ENCODE results near the gene DNASE1L2. TPM values are rescaled to one million over a fixed set of nuclear protein-coding genes. Genes with fewer than 3 reads are reported as not detected.

DNASE1L2 gene
- total and polyA plus RNA-seq, 2 donors (not counting 3 experiments of a cell fraction or from before 2014, with no cell fraction given), result 0.57 to 1.2 TPM

DNA sequence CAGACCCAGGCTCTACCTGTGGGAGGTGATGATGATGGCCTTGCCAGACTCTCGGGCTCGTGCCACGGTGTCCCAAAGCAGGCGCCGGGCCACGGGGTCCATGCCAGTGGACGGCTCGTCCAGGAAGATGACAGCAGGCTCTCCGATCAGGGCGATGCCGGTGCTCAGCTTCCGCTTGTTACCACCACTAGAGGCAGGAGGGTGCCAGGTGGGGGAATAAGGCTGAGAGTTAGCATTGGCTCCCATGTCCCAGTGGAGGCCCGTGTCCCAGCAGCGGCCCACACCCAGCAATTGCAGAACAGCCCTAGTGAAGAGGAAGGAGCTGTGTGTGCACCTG is 42.0 kb downstream of the DNASE1L2 start:
- FAIRE-seq (no peak), DNase-seq (ENCODE audit: low read depth, low spot score) (no peak)
- Histone ChIP-seq H3K4me2 (ENCODE audit: insufficient read depth, low read length) (no peak overlapping the region), H3K27me3 (ENCODE audit: control insufficient read depth in 2 of 2, insufficient read depth in 2 of 2, low read length in 2 of 2) (no peaks in the 10 kb centered on the region), H3K36me3 (ENCODE audit: control insufficient read depth in 2 of 2, extremely low read depth in 1 of 2, insufficient read depth in 2 of 2, low read length in 2 of 2) (peaks cover 0 to 6% of the 10 kb centered on the region in 2 experiments), H4K20me1 (replicated peaks; ENCODE audit: control insufficient read depth, extremely low read depth, insufficient read depth, low read length) (no peaks in the 10 kb centered on the region), H3K9ac (replicated peaks; ENCODE audit: extremely low read depth, insufficient read depth, low read length) (no peak overlapping the region), H2AFZ (ENCODE audit: low read depth, low read length) (no peak overlapping the region), H3K9me3 (replicated peaks; ENCODE audit: control insufficient read depth, insufficient read depth, low read length) (no peaks in the 10 kb centered on the region), H3K79me2 (ENCODE audit: control insufficient read depth, insufficient read depth, low read length) (no peaks in the 10 kb centered on the region), H3K27ac (ENCODE audit: insufficient read depth, low read depth, low read length) (no peak overlapping the region), H3K4me3 (replicated peaks in 1 of 3; ENCODE audit: insufficient read depth in 1 of 3, low read depth in 1 of 3, low read length in 3 of 3) (no peak overlapping the region), H3K4me1 (ENCODE audit: control insufficient read depth, extremely low read depth, insufficient read depth, low read length) (no peaks in the 10 kb centered on the region), H3K9me1 (replicated peaks; ENCODE audit: control insufficient read depth, extremely low read depth, insufficient read depth, low read length) (no peaks in the 10 kb centered on the region)
- dilution Hi-C loops (cut with MboI; ENCODE audit: extremely low pct_ligation_motif_present, low sequenced_read_pairs), result no loop called here
- intact Hi-C loops (cut with micrococcal nuclease), result no loop called here
- CTCF ChIA-PET, result no interaction called here
- POLR2A ChIA-PET, result no interaction called here
- BruUV-seq (replicated peaks), result no TSS peak
- TF ChIP-seq FOS (IDR thresholded peaks at IDR 0.05; ENCODE audit: borderline replicate concordance, insufficient read depth, low read length) (no peak), POLR2A (IDR thresholded peaks at IDR 0.05; ENCODE audit: low read depth, low read length) (no peak), GATA2 (IDR thresholded peaks at IDR 0.05; ENCODE audit: insufficient read depth, insufficient read length, low read depth, low read length) (no peak), EZH2 (IDR thresholded peaks at IDR 0.05; ENCODE audit: borderline replicate concordance, low read depth, low read length, severe bottlenecking) (no peak), POLR2AphosphoS5 (IDR thresholded peaks at IDR 0.05; ENCODE audit: insufficient read depth, low read depth, low read length) (no peak)

GRCh38 chr16:2278956-2279800 is 42.9 kb downstream of the DNASE1L2 start:
- intact Hi-C loops (cut with micrococcal nuclease) (no loop called here), dilution Hi-C loops (cut with MboI; ENCODE audit: extremely low pct_ligation_motif_present, low sequenced_read_pairs) (no loop called here)
- H3K9me3 ChIP-seq (replicated peaks; ENCODE audit: control insufficient read depth, insufficient read depth, low read length), result no peaks in the 10 kb centered on the region
- no peak for DNase-seq (ENCODE audit: low read depth, low spot score)
- H3K4me1 ChIP-seq (ENCODE audit: control insufficient read depth, extremely low read depth, insufficient read depth, low read length), result no peaks in the 10 kb centered on the region
- no peaks in the 10 kb centered on the region for H3K9me1 ChIP-seq (replicated peaks; ENCODE audit: control insufficient read depth, extremely low read depth, insufficient read depth, low read length)
- H4K20me1 ChIP-seq (replicated peaks; ENCODE audit: control insufficient read depth, extremely low read depth, insufficient read depth, low read length), result no peaks in the 10 kb centered on the region
- no peak overlapping the region for H3K27ac ChIP-seq (ENCODE audit: insufficient read depth, low read depth, low read length)
- H3K9ac ChIP-seq (replicated peaks; ENCODE audit: extremely low read depth, insufficient read depth, low read length), result no peak overlapping the region
- no peak overlapping the region for H3K4me3 ChIP-seq (replicated peaks in 1 of 3; ENCODE audit: insufficient read depth in 1 of 3, low read depth in 1 of 3, low read length in 3 of 3)
- POLR2A ChIA-PET, result no interaction called here
- peaks cover 0 to 4% of the 10 kb centered on the region in 2 experiments for H3K36me3 ChIP-seq (ENCODE audit: control insufficient read depth in 2 of 2, extremely low read depth in 1 of 2, insufficient read depth in 2 of 2, low read length in 2 of 2)
- BruUV-seq (replicated peaks), result no TSS peak
- CTCF ChIA-PET, result interaction anchor here (0.7 to 1.1 kb wide), 2 partner anchors 11 to 79 kb away, joined by 3 to 5 read pairs; no protein-coding TSS in a partner anchor
- TF ChIP-seq, protein P1, sequence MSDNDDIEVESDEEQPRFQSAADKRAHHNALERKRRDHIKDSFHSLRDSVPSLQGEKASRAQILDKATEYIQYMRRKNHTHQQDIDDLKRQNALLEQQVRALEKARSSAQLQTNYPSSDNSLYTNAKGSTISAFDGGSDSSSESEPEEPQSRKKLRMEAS (IDR thresholded peaks at IDR 0.05; ENCODE audit: insufficient read depth, insufficient read length), result no peak
- no peak for TF ChIP-seq JUN (IDR thresholded peaks at IDR 0.05; ENCODE audit: borderline replicate concordance, insufficient read depth, insufficient read length, low read depth)
- no peak for TF ChIP-seq EZH2 (IDR thresholded peaks at IDR 0.05; ENCODE audit: borderline replicate concordance, low read depth, low read length, severe bottlenecking)
- TF ChIP-seq POLR2A (IDR thresholded peaks at IDR 0.05; ENCODE audit: low read depth, low read length), result no peak
- H2AFZ ChIP-seq (ENCODE audit: low read depth, low read length), result no peak overlapping the region
- H3K79me2 ChIP-seq (ENCODE audit: control insufficient read depth, insufficient read depth, low read length), result no peaks in the 10 kb centered on the region
- FAIRE-seq, result no peak
- H3K4me2 ChIP-seq (ENCODE audit: insufficient read depth, low read length), result no peak overlapping the region
- H3K27me3 ChIP-seq (ENCODE audit: control insufficient read depth in 2 of 2, insufficient read depth in 2 of 2, low read length in 2 of 2), result no peaks in the 10 kb centered on the region
